GM10266 (cell line): Measurements from ENCODE around the gene ZNF367.

ENCODE experiments used
- DNase-seq: peaks from one replicate; pipeline ENCODE4 v3.0.0; 2012; ENCODE audit errors: extremely low spot score
- TF ChIP-seq, protein P1 (sequence below): IDR thresholded peaks from 2 replicates; pipeline ENCODE4 v1.5.1; 2012; ENCODE audit warnings: mild to moderate bottlenecking, low read depth; ENCODE audit not compliant: control insufficient read depth, insufficient read depth; ENCODE audit errors: missing control alignments

Gene ZNF367

DNA sequence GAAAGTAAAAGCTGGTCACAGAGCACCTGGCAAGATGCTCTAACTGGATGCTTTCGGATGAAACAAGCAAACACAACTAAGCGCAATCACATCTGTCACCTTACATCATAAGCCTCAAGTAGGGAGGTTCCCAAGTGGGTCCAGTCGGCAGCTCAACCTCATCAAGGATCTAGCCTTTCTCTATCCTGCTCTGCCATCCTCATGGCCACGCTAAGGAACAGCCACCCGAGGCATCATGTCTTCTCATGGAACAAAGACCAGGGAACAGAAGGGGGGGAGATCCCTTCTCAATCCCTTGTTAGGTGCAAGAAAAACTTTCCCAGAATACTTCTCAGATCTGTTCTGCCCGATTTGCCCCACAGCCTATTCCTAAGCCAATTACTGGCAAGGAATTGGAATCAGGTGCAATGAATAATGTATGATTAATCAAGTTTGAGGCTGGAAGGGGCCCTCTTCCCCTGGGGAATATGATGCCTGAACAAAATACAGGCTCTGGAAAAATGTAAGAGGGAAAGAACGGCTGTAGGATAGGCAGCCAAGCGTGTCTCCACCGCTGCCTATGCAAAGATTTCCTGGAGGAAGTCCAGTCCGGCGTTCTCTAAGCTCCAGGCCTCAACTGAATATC, 30.5 kb upstream of the ZNF367 start:
- DNase-seq: no peak
- TF ChIP-seq, protein P1, sequence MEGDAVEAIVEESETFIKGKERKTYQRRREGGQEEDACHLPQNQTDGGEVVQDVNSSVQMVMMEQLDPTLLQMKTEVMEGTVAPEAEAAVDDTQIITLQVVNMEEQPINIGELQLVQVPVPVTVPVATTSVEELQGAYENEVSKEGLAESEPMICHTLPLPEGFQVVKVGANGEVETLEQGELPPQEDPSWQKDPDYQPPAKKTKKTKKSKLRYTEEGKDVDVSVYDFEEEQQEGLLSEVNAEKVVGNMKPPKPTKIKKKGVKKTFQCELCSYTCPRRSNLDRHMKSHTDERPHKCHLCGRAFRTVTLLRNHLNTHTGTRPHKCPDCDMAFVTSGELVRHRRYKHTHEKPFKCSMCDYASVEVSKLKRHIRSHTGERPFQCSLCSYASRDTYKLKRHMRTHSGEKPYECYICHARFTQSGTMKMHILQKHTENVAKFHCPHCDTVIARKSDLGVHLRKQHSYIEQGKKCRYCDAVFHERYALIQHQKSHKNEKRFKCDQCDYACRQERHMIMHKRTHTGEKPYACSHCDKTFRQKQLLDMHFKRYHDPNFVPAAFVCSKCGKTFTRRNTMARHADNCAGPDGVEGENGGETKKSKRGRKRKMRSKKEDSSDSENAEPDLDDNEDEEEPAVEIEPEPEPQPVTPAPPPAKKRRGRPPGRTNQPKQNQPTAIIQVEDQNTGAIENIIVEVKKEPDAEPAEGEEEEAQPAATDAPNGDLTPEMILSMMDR: no peak

- DNase-seq: no peak
- TF ChIP-seq, protein P1: no peak
These were observed 29.2 kb upstream of the ZNF367 start for GRCh38 chr9:96447406-96447805.

DNA sequence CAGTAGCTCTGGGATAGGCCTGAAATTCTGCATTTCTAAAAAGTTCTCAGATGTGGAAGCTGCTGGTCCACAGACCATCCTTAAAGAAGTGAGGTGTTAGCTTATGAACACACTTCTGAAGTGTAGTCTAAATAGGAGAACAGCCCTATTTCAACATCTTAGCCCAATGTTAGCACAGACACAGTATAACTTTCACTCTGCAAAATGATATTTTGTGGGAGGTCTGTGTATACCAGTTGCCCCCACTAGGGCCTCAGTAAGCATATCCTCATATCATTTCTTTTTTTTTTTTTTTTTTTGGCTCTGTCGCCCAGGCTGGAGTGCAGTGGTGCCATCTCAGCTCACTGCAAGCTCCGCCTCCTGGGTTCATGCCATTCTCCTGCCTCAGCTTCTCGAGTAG, 24.3 kb upstream of the ZNF367 start:
- TF ChIP-seq, protein P1: no peak
- DNase-seq: no peak

GRCh38 chr9:96441798-96442445, 23.8 kb upstream of the ZNF367 start:
- TF ChIP-seq, protein P1: peak; percentile 63
- DNase-seq: peak; percentile 53

GRCh38 chr9:96440671-96441199, 22.6 kb upstream of the ZNF367 start:
- TF ChIP-seq, protein P1: no peak
- DNase-seq: no peak

- DNase-seq: no peak
- TF ChIP-seq, protein P1: no peak
These were observed 19.3 kb upstream of the ZNF367 start for GRCh38 chr9:96437454-96437853.
